Duodenal mucosa (tissue), 2 donors: ENCODE results near the gene NRP1.

ENCODE experiments used
- H3K27ac ChIP-seq: one replicate; pipeline ENCODE4 v1.7.0; 2013; ENCODE audit warnings: low read depth, low read length
- H3K27me3 ChIP-seq, 2 donors: one replicate each; pipeline ENCODE4 v1.7.0; 2013; ENCODE audit warnings: low read length in 2 of 2, control low read depth in 1 of 2; ENCODE audit not compliant: insufficient read depth in 2 of 2, control insufficient read depth in 1 of 2
- H3K36me3 ChIP-seq, 2 donors: one replicate each; pipeline ENCODE4 v1.7.0; 2013; ENCODE audit warnings: low read length in 2 of 2, control low read depth in 1 of 2; ENCODE audit not compliant: insufficient read depth in 2 of 2, control insufficient read depth in 1 of 2
- H3K4me1 ChIP-seq, 2 donors: one replicate each; pipeline ENCODE4 v1.7.0; 2013; ENCODE audit warnings: low read length in 2 of 2, control low read depth in 1 of 2; ENCODE audit not compliant: insufficient read depth in 2 of 2, control insufficient read depth in 1 of 2
- H3K4me3 ChIP-seq, 2 donors: one replicate each; pipeline ENCODE4 v1.7.0; 2013; ENCODE audit warnings: low read length in 2 of 2, low read depth in 1 of 2
- H3K9ac ChIP-seq, 2 donors: one replicate each; pipeline ENCODE4 v1.7.0; 2013; ENCODE audit warnings: low read length in 2 of 2, low read depth in 1 of 2
- H3K9me3 ChIP-seq, 2 donors: one replicate each; pipeline ENCODE4 v1.7.0; 2013; ENCODE audit warnings: low read length in 2 of 2, control low read depth in 1 of 2; ENCODE audit not compliant: control insufficient read depth in 1 of 2

The NRP1 gene

GRCh38 chr10:33254556-33255160 lies 79.8 kb downstream of the NRP1 start:
- no peaks in the 10 kb centered on the region for H3K4me1 ChIP-seq
- no peak overlapping the region for H3K4me3 ChIP-seq
- no peak overlapping the region for H3K27ac ChIP-seq
- H3K9me3 ChIP-seq, result no peaks in the 10 kb centered on the region
- no peak overlapping the region for H3K9ac ChIP-seq
- peaks cover 9 to 16% of the 10 kb centered on the region in 2 donors for H3K36me3 ChIP-seq
- H3K27me3 ChIP-seq, result no peaks in the 10 kb centered on the region

DNA sequence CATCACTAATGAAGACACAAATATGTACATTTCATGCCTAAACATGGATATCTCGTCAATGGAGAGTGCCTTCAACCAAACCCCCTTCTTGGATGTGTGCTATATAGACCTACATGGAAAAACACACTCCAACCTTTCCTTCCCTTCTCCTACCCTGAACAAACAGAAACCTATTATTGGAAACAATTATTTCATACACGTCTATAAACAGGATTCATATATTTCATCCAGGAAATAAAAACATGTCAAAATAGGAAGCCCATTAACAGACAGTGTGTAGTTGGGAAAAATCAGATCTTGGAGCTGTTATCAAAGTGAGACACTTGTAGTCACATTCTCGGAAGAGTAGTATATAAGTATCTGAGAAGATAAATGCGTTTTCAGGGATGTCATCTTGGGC lies 81.1 kb downstream of the NRP1 start:
- no peak overlapping the region for H3K9ac ChIP-seq
- no peak overlapping the region for H3K4me3 ChIP-seq
- no peak overlapping the region for H3K27ac ChIP-seq
- H3K9me3 ChIP-seq, result no peaks in the 10 kb centered on the region
- no peaks in the 10 kb centered on the region for H3K27me3 ChIP-seq
- H3K36me3 ChIP-seq, result peaks cover 9 to 16% of the 10 kb centered on the region in 2 donors
- H3K4me1 ChIP-seq, result no peaks in the 10 kb centered on the region

DNA sequence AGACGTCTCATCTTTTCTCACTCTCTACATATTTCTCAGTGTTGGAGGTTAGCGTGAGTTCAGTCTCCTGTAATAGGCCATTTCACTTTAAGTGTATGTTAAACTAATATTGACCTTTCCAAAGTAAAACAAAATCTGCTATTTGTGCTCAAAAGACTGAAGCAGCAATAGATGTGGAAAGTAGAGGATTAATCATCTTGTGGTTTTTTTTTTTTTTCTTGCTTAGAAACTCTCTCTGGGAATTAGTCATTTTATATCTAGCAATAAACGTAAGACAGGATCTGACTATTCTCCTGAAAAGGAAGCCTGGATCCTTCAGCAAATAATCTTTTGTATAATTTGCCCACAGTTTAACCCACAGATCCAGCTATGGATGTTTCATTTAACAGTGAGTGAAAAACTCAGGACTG lies 81.7 kb downstream of the NRP1 start:
- Histone ChIP-seq H3K4me1 (no peaks in the 10 kb centered on the region), H3K36me3 (peaks cover 9 to 17% of the 10 kb centered on the region in 2 donors), H3K27me3 (no peaks in the 10 kb centered on the region), H3K4me3 (no peak overlapping the region), H3K9ac (no peak overlapping the region), H3K27ac (no peak overlapping the region), H3K9me3 (no peaks in the 10 kb centered on the region)

DNA sequence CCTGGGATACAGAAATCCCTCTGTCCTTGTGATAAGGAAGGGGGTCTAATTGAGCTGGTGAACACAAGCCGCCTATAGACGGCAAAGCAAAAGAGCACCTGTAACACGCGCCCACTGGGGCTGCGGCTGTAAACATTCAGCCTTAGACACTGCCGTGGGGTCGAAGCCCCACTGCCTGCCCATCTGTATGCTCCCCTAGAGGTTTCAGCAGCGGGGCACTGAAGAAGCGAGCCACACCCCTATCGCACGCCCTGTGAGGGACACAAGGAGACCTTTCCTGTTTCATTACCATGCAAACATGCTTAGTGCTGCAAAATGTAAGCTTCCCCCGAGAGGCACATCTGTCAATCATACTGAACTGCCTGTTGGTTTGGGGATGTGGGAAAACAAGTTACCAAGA lies 82.1 kb downstream of the NRP1 start:
- H3K27ac ChIP-seq, result no peak overlapping the region
- H3K4me1 ChIP-seq, result no peaks in the 10 kb centered on the region
- no peaks in the 10 kb centered on the region for H3K27me3 ChIP-seq
- H3K4me3 ChIP-seq, result no peak overlapping the region
- no peak overlapping the region for H3K9ac ChIP-seq
- H3K36me3 ChIP-seq, result peaks cover 11 to 22% of the 10 kb centered on the region in 2 donors
- no peaks in the 10 kb centered on the region for H3K9me3 ChIP-seq

DNA sequence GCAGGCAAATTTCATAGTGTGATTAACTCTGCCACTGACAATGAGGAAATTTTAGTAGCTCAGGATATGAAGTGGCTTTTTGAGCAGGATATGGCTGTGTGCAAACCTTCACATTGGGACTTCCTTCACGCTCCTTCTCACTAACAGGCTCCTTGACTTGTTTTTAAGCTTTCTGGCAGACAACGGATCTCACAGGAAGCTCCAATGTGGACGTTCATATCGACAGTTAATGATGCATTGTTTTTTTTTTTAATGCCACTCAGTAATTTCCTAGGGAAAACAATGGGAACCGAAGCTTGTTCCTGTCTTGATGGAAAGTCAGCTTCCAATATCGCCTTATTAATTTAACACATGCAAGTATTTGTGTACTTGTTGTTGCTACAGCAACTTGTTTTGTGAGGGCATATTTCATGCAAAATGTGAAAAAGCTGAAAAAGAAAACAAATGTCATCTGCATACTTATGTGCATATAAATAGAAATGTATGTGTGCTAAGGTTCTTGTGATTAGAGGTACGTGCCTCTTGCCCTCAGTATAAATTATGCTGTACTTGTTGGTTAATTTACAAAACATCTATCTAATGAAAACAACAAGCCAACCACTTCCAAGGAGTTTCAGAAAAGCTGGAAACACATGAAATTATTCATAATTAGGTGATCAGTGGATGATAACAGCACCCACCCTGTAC lies 84.7 kb downstream of the NRP1 start:
- Histone ChIP-seq H3K36me3 (peaks cover 11 to 19% of the 10 kb centered on the region in 2 donors), H3K9ac (no peak overlapping the region), H3K27me3 (no peaks in the 10 kb centered on the region), H3K4me3 (no peak overlapping the region), H3K4me1 (no peaks in the 10 kb centered on the region), H3K9me3 (no peaks in the 10 kb centered on the region), H3K27ac (no peak overlapping the region)

GRCh38 chr10:33249137-33249536 lies 85.3 kb downstream of the NRP1 start:
- no peak overlapping the region for H3K27ac ChIP-seq
- peaks cover 11 to 18% of the 10 kb centered on the region in 2 donors for H3K36me3 ChIP-seq
- H3K9me3 ChIP-seq, result no peaks in the 10 kb centered on the region
- H3K4me1 ChIP-seq, result no peaks in the 10 kb centered on the region
- no peak overlapping the region for H3K4me3 ChIP-seq
- H3K9ac ChIP-seq, result no peak overlapping the region
- H3K27me3 ChIP-seq, result no peaks in the 10 kb centered on the region

DNA sequence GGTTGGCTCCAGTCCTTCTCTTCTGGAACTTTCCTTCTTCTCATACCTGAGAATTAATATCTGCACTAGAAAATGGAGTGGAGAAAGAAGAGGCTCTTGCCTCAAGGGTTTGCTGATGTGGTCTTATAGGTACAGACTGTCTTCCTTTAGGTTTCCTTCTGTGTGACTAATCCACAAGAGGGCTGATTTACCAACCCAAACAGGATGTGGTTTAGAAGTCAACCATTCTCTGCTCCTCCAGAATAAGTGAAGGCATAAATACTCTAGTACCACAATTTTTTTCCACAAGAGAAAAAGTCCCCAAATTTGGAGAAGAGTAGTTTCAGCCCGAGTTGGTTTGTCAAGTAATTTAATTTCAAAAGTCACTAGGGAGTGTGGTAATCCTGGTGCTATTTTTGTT lies 85.8 kb downstream of the NRP1 start:
- Histone ChIP-seq H3K9me3 (no peaks in the 10 kb centered on the region), H3K36me3 (peaks cover 8 to 13% of the 10 kb centered on the region in 2 donors), H3K27ac (no peak overlapping the region)

DNA sequence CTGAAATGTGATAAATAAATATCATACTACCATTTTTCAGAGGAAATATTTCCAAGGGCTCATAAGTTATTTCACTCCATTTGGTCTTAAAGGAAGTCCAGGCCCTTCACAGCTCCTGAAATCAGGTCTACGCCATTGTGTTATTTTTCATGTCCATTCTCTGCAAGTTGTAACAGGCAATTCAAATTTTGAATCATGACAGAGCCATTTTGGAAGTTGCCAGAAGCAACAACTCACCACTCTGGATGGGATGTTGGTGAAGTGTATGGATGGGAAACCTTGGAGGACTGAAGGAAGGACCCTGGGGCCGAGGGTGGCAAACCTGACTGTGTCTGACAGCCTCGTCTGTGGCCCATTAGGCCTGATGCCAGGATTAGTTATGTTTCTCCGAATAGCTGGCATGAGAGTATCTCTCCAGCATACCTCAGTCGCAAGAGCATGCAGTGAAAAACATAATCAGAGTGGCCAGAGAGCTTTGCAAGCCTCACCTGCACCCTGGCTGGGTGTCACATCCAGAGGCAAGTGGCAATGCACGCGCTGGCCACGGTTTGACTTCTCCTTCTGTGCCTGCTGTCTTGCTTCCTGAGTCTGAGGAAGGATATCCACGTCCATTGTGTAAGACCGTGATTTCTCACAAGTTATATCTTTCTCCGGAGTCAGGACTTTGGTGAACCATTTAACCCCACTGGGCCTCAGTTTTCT lies 87.1 kb downstream of the NRP1 start:
- Histone ChIP-seq H3K36me3 (peaks cover 3 to 6% of the 10 kb centered on the region in 2 donors), H3K9me3 (no peaks in the 10 kb centered on the region), H3K27ac (no peak overlapping the region), H3K9ac (no peak overlapping the region), H3K4me1 (no peaks in the 10 kb centered on the region), H3K4me3 (no peak overlapping the region), H3K27me3 (no peaks in the 10 kb centered on the region)

More for the DNA sequence above, 85.8 kb downstream of the NRP1 start:
- Histone ChIP-seq H3K4me3 (no peak overlapping the region), H3K9ac (no peak overlapping the region), H3K4me1 (no peaks in the 10 kb centered on the region), H3K27me3 (no peaks in the 10 kb centered on the region)

DNA sequence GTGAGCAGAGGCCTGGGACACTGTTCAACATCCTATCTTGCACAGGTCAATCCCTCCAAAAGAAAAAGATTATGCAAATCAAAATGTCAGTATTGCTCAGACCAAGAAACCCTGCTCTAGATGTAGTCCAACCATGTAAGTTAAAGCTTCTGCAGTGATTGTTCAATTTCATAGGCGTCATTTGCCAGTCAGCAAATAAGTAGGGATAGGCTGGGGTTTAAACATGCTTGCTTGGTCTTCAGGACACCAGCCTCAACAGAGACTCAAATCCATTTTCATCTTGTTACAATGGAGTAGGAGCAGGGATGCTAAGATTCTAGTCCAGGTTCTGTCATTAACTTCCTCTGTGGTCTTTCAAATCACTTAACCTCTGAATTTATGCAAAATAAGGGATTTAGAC lies 89.1 kb downstream of the NRP1 start:
- Histone ChIP-seq H3K4me3 (no peak overlapping the region), H3K4me1 (no peaks in the 10 kb centered on the region), H3K36me3 (peaks cover 3 to 6% of the 10 kb centered on the region in 2 donors), H3K9ac (no peak overlapping the region), H3K27ac (no peak overlapping the region), H3K27me3 (no peaks in the 10 kb centered on the region), H3K9me3 (no peaks in the 10 kb centered on the region)

DNA sequence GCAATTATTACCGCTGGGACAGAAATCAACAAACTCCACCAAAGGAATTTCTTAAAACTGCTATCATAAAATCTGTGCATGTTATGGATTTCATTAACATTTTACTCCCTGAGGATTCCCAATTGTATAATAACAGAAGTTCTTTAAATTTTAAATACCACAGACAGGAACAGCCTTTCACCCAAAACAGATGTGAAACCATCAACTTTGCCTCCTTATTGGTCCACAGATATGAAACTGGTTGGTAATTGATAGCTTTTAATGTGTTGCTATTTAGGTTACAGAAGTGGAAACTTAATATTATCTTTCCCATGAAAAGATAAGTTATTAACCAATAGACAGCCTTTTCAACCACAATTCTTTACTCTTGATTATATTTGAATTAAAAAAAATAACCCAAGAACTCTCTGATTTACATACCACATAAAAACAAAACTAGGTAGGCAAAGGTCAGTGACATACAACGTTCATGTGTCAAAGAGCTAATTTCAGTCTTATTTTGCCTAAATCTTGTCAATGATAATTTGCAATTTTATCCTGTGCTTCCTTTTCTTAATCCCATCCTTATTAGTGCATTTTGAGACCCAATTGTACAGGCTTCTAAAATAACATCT lies 90.0 kb downstream of the NRP1 start:
- Histone ChIP-seq H3K27ac (no peak overlapping the region), H3K9me3 (no peaks in the 10 kb centered on the region), H3K27me3 (no peaks in the 10 kb centered on the region), H3K36me3 (peaks cover 3 to 6% of the 10 kb centered on the region in 2 donors), H3K4me1 (no peaks in the 10 kb centered on the region), H3K9ac (no peak overlapping the region), H3K4me3 (no peak overlapping the region)
